DND-41 (cell line): ENCODE measurements around the gene PTPN7.

ENCODE experiments used
- ATAC-seq: fragments of 200-7000 bp; cut with Tn5 transposase; 3 replicates; pipeline ENCODE4 v1.9.1; 2021; ENCODE audit warnings: low read depth; ENCODE audit not compliant: insufficient read depth
- DNase-seq: peaks from one replicate; pipeline ENCODE4 v3.0.0-alpha.2; 2020
- H2AFZ ChIP-seq: 2 replicates; pipeline ENCODE4 v1.6.0; 2012; ENCODE audit warnings: low read depth, low read length
- H3K27ac ChIP-seq: 2 replicates; pipeline ENCODE4 v1.5.1; 2012; ENCODE audit warnings: low read length, inconsistent platforms
- H3K27me3 ChIP-seq: fragments of 200-600 bp; sonication (generic); 2 replicates; pipeline ENCODE4 v1.6.0; 2012; ENCODE audit warnings: low read length, mild to moderate bottlenecking, inconsistent platforms; ENCODE audit not compliant: insufficient read depth, poor library complexity
- H3K36me3 ChIP-seq: 2 replicates; pipeline ENCODE4 v1.5.1; 2012; ENCODE audit warnings: low read length, inconsistent platforms; ENCODE audit not compliant: insufficient read depth
- H3K4me1 ChIP-seq: 2 replicates; pipeline ENCODE4 v1.5.1; 2012; ENCODE audit warnings: mild to moderate bottlenecking, low read length; ENCODE audit not compliant: insufficient read depth
- H3K4me2 ChIP-seq: 2 replicates; pipeline ENCODE4 v1.6.0; 2012; ENCODE audit warnings: mild to moderate bottlenecking, moderate library complexity, low read length, inconsistent platforms; ENCODE audit not compliant: insufficient read depth
- H3K4me3 ChIP-seq, 2 experiments: fragments of 200-600 bp in 1 of 2; shearing (Covaris generic) in 1 of 2; 2 replicates each; pipeline ENCODE4 v1.5.1; 2012 to 2016; ENCODE audit warnings: inconsistent platforms in 2 of 2, low read length in 2 of 2, mild to moderate bottlenecking in 2 of 2, low read depth in 1 of 2, moderate library complexity in 1 of 2
- H3K79me2 ChIP-seq: 2 replicates; pipeline ENCODE4 v1.6.0; 2012; ENCODE audit warnings: low read length, inconsistent platforms; ENCODE audit not compliant: insufficient read depth
- H3K9ac ChIP-seq: 2 replicates; pipeline ENCODE4 v1.6.0; 2012; ENCODE audit warnings: low read depth, mild to moderate bottlenecking, inconsistent platforms, low read length, moderate library complexity
- H3K9me3 ChIP-seq: 2 replicates; pipeline ENCODE4 v1.5.1; 2012; ENCODE audit warnings: low read length, moderate library complexity, mild to moderate bottlenecking, inconsistent platforms; ENCODE audit not compliant: insufficient read depth, severe bottlenecking
- H4K20me1 ChIP-seq: 2 replicates; pipeline ENCODE4 v1.6.0; 2012; ENCODE audit warnings: low read length; ENCODE audit not compliant: insufficient read depth
- CTCF ChIP-seq: IDR thresholded peaks from 2 replicates; pipeline ENCODE4 v1.5.1; 2012; ENCODE audit warnings: borderline replicate concordance, low read length, moderate library complexity, mild to moderate bottlenecking; ENCODE audit not compliant: poor library complexity, severe bottlenecking; ENCODE audit errors: extremely low read depth
- EZH2 ChIP-seq: IDR thresholded peaks from 3 replicates; pipeline ENCODE4 v1.6.1; 2012; ENCODE audit warnings: borderline replicate concordance, low read depth, mild to moderate bottlenecking, moderate library complexity, low read length, inconsistent platforms; ENCODE audit not compliant: severe bottlenecking

The PTPN7 gene

GRCh38 chr1:202126426-202126825, 34.0 kb downstream of the PTPN7 start:
- H4K20me1 ChIP-seq: peaks cover 11% of the 10 kb centered on the region
- H2AFZ ChIP-seq: no peak overlapping the region
- no peaks in the 10 kb centered on the region for H3K4me1 ChIP-seq
- H3K36me3 ChIP-seq: no peaks in the 10 kb centered on the region
- H3K4me2 ChIP-seq: no peak overlapping the region
- H3K27ac ChIP-seq: no peak overlapping the region
- H3K79me2 ChIP-seq: no peaks in the 10 kb centered on the region
- H3K9ac ChIP-seq: no peak overlapping the region
- H3K9me3 ChIP-seq: no peaks in the 10 kb centered on the region
- DNase-seq (no peak), ATAC-seq (no peak)
- H3K4me3 ChIP-seq: no peak overlapping the region
- no peak for TF ChIP-seq CTCF
- TF ChIP-seq EZH2: no peak
- peaks cover 8% of the 10 kb centered on the region for H3K27me3 ChIP-seq

GRCh38 chr1:202125611-202126010, 34.8 kb downstream of the PTPN7 start:
- Histone ChIP-seq H3K9ac (no peak overlapping the region), H3K27me3 (peaks cover 8% of the 10 kb centered on the region), H3K4me2 (no peak overlapping the region), H3K36me3 (no peaks in the 10 kb centered on the region), H3K4me3 (no peak overlapping the region), H2AFZ (no peak overlapping the region), H3K27ac (no peak overlapping the region), H4K20me1 (peaks cover 4% of the 10 kb centered on the region), H3K4me1 (no peaks in the 10 kb centered on the region), H3K9me3 (no peaks in the 10 kb centered on the region), H3K79me2 (no peaks in the 10 kb centered on the region)
- TF ChIP-seq EZH2: no peak
- TF ChIP-seq CTCF: no peak
- ATAC-seq: no peak
- DNase-seq: no peak

GRCh38 chr1:202124142-202124541, 36.3 kb downstream of the PTPN7 start:
- Histone ChIP-seq H4K20me1 (0 out of 2 replicates have a peak, but pooled peaks cover 3% of the 10 kb centered on the region), H2AFZ (no peak overlapping the region), H3K4me1 (no peaks in the 10 kb centered on the region), H3K9ac (no peak overlapping the region), H3K9me3 (no peaks in the 10 kb centered on the region), H3K4me3 (no peak overlapping the region), H3K27ac (no peak overlapping the region), H3K27me3 (peaks cover 8% of the 10 kb centered on the region), H3K36me3 (no peaks in the 10 kb centered on the region), H3K4me2 (no peak overlapping the region), H3K79me2 (no peaks in the 10 kb centered on the region)
- DNase-seq (no peak), ATAC-seq (no peak)
- TF ChIP-seq CTCF: no peak
- no peak for TF ChIP-seq EZH2

- Histone ChIP-seq H3K4me2 (no peak overlapping the region), H3K9ac (no peak overlapping the region), H3K27ac (no peak overlapping the region), H3K79me2 (no peaks in the 10 kb centered on the region), H3K4me1 (no peaks in the 10 kb centered on the region), H3K9me3 (no peaks in the 10 kb centered on the region), H2AFZ (no peak overlapping the region), H4K20me1 (0 out of 2 replicates have a peak, but pooled peaks cover 3% of the 10 kb centered on the region), H3K27me3 (peaks cover 8% of the 10 kb centered on the region), H3K4me3 (no peak overlapping the region), H3K36me3 (no peaks in the 10 kb centered on the region)
- DNase-seq: no peak
- TF ChIP-seq CTCF (no peak), EZH2 (no peak)
- no peak for ATAC-seq
Measured at GRCh38 chr1:202123336-202123813, 37.0 kb downstream of the PTPN7 start.
